Measurements from ENCODE around the gene HAUS1.

GRCh38 chr18:46095532-46095931, 8.7 kb upstream of the HAUS1 start:
- no peak for TF ChIP-seq POLR2A (IDR thresholded peaks at IDR 0.05)
- TF ChIP-seq CTCF (IDR thresholded peaks at IDR 0.05), result no peak
